K562 (cell line): ENCODE measurements around the gene NT5C1B. TPM values are rescaled to one million over a fixed set of nuclear protein-coding genes. Genes with fewer than 3 reads are reported as not detected.

ENCODE experiments used
- ATAC-seq: fragments of 200-7000 bp; cut with Tn5 transposase; 3 replicates; pipeline ENCODE4 v1.9.1; 2020; ENCODE audit warnings: moderate library complexity
- BruUV-seq: library from RNA; stranded (reverse); fragments of 400-500 nt; replicated peaks from 2 replicates; lab custom pipeline; 2021; lab: Mats Ljungman, UMichigan
- CTCF ChIA-PET: fragments of 300-600 bp; formaldehyde crosslinking; extraction: SDS; loops from one replicate; lab custom pipeline; 2021; ENCODE audit warnings: low intra/inter-chr PET ratio; lab: Yijun Ruan, JAX
- POLR2A ChIA-PET: fragments of 300-600, 350-650 bp; sonication (Branson Sonifier 250); formaldehyde crosslinking; extraction: SDS; loops from one replicate; lab custom pipeline; 2021; ENCODE audit warnings: antibody characterized with exemption, inconsistent platforms; lab: Yijun Ruan, JAX
- DNase-seq, 4 experiments: peaks; one replicate each; pipeline versions ENCODE4 v3.0.0 to v3.0.0-alpha.2; 2011 to 2018; ENCODE audit warnings: low spot score in 3 of 4, mixed read lengths in 3 of 4; ENCODE audit errors: extremely low read depth in 1 of 4
- FAIRE-seq: peaks from 2 replicates; lab custom pipeline; 2011; peaks lifted over from hg19 to GRCh38; lab: Jason Lieb, UNC
- H2AFZ ChIP-seq: 2 replicates; pipeline ENCODE4 v1.6.0; 2011; ENCODE audit warnings: low read depth, low read length, control low read depth, inconsistent platforms
- H3K27ac ChIP-seq: fragments of 200-600 bp; 3 replicates; pipeline ENCODE4 v1.8.0; 2011; ENCODE audit warnings: low read depth, mild to moderate bottlenecking, control low read depth, inconsistent platforms, low read length, moderate library complexity, mixed read lengths; ENCODE audit errors: extremely low read depth
- H3K27me3 ChIP-seq, 2 experiments: fragments of 300-600 bp in 1 of 2; 2 replicates in 1 of 2; 3 replicates in 1 of 2; pipeline versions ENCODE4 v1.6.0 to v1.8.0; 2011; ENCODE audit warnings: inconsistent platforms in 2 of 2, low read length in 2 of 2, mild to moderate bottlenecking in 1 of 2, mixed read lengths in 1 of 2, moderate library complexity in 1 of 2; ENCODE audit not compliant: control insufficient read depth in 2 of 2, insufficient read depth in 2 of 2
- H3K36me3 ChIP-seq: fragments of 300-600 bp; 3 replicates; pipeline ENCODE4 v1.8.0; 2011; ENCODE audit warnings: mild to moderate bottlenecking, low read length, inconsistent platforms; ENCODE audit not compliant: control insufficient read depth, insufficient read depth
- H3K4me1 ChIP-seq, 2 experiments: fragments of 200-600 bp in 1 of 2; replicated peaks in 1 of 2; 2 replicates in 1 of 2; 3 replicates in 1 of 2; pipeline versions ENCODE4 v1.5.1 to v1.8.0; 2011; ENCODE audit warnings: inconsistent platforms in 2 of 2, low read length in 2 of 2, mild to moderate bottlenecking in 1 of 2, mixed read lengths in 1 of 2, moderate library complexity in 1 of 2; ENCODE audit not compliant: control insufficient read depth in 2 of 2, insufficient read depth in 2 of 2
- H3K4me2 ChIP-seq: 2 replicates; pipeline ENCODE4 v1.6.1; 2011; ENCODE audit warnings: low read length, control low read depth, inconsistent platforms, mixed read lengths; ENCODE audit not compliant: insufficient read depth
- H3K4me3 ChIP-seq: fragments of 200-600 bp; sonication (generic), shearing (Covaris generic); 2 replicates; pipeline ENCODE4 v1.5.1; 2016; ENCODE audit warnings: control low read depth, inconsistent platforms
- H3K79me2 ChIP-seq: fragments of 200-600 bp; 3 replicates; pipeline ENCODE4 v1.8.0; 2011; ENCODE audit warnings: low read length, inconsistent platforms; ENCODE audit not compliant: control insufficient read depth, insufficient read depth
- H3K9ac ChIP-seq, 2 experiments: 2 replicates each; pipeline versions ENCODE4 v1.6.0 to v1.6.1; 2011; ENCODE audit warnings: low read depth in 2 of 2, low read length in 2 of 2, control low read depth in 1 of 2, inconsistent platforms in 1 of 2, mild to moderate bottlenecking in 1 of 2, mixed read lengths in 1 of 2; ENCODE audit not compliant: insufficient read depth in 1 of 2
- H3K9me1 ChIP-seq: one replicate; pipeline ENCODE4 v1.6.0; 2011; ENCODE audit warnings: inconsistent platforms, mild to moderate bottlenecking, low read length, moderate library complexity; ENCODE audit not compliant: control insufficient read depth, insufficient read depth
- H3K9me3 ChIP-seq: replicated peaks from 2 replicates; pipeline ENCODE4 v1.5.1; 2011; ENCODE audit warnings: low read depth, low read length, inconsistent platforms; ENCODE audit not compliant: control insufficient read depth, insufficient read depth
- H4K20me1 ChIP-seq: replicated peaks from 2 replicates; pipeline ENCODE4 v1.6.1; 2011; ENCODE audit warnings: low read length, inconsistent platforms, mixed read lengths; ENCODE audit not compliant: control insufficient read depth, insufficient read depth
- BACH1 ChIP-seq: fragments of 200-800 bp; sonication (Bioruptor generic); IDR thresholded peaks from 2 replicates; pipeline ENCODE4 v1.6.1; 2016; ENCODE audit warnings: missing genetic modification characterization, missing compliant biosample characterization
- DDX20 ChIP-seq: fragments of 450-650 bp; IDR thresholded peaks from 2 replicates; pipeline ENCODE4 v1.6.1; 2016; ENCODE audit warnings: missing genetic modification characterization, low read depth, mild to moderate bottlenecking, missing compliant biosample characterization, moderate library complexity
- HDAC8 ChIP-seq: fragments of 450-650 bp; IDR thresholded peaks from 2 replicates; pipeline ENCODE4 v1.6.1; 2016; ENCODE audit warnings: mild to moderate bottlenecking, missing genetic modification characterization, moderate library complexity, missing compliant biosample characterization
- PTRF ChIP-seq: fragments of 450-650 bp; IDR thresholded peaks from 2 replicates; pipeline ENCODE4 v1.6.1; 2016; ENCODE audit warnings: mild to moderate bottlenecking, missing genetic modification characterization, missing compliant biosample characterization
- SMARCC2 ChIP-seq: fragments of 450-650 bp; IDR thresholded peaks from 2 replicates; pipeline ENCODE4 v1.6.1; 2017; ENCODE audit warnings: antibody characterized with exemption, moderate library complexity, mild to moderate bottlenecking, low read depth
- SUPT5H ChIP-seq: fragments of 450-650 bp; IDR thresholded peaks from 2 replicates; pipeline ENCODE4 v1.6.1; 2016
- ZNF217 ChIP-seq: sonication (generic); formaldehyde crosslinking; IDR thresholded peaks from 2 replicates; pipeline ENCODE4 v1.8.0; 2022; ENCODE audit warnings: mild to moderate bottlenecking, missing genetic modification reagents
- ZNF263 ChIP-seq: sonication (generic); formaldehyde crosslinking; IDR thresholded peaks from 2 replicates; pipeline ENCODE4 v1.8.0; 2022; ENCODE audit warnings: mild to moderate bottlenecking, missing genetic modification reagents, borderline replicate concordance
- WGBS: fragments of 100-300 bp; shearing (Covaris generic); methylation state at CpG from one replicate; pipeline ENCODE4 v1.1.6; 2016; ENCODE audit warnings: low coverage, mixed read lengths; ENCODE audit not compliant: insufficient coverage; ENCODE audit errors: missing lambda C conversion rate; 5-methylcytosine and 5-hydroxymethylcytosine counted together
- in situ Hi-C: fragments of 300-500 bp; cut with MboI; formaldehyde crosslinking; loops from 4 replicates; pipeline ENCODE4 v1.15.0; 2018; ENCODE audit warnings: inconsistent platforms, mixed read lengths
- intact Hi-C: fragments of 100-400 bp; cut with micrococcal nuclease; formaldehyde crosslinking; loops from 2 replicates; pipeline ENCODE4 v1.14.2; 2022
- polyA plus RNA-seq, 8 experiments: library from polyadenylated mRNA; depleted of rRNA in 4 of 8; stranded (reverse) in 5 of 8; unstranded in 3 of 8; fragments of >200 nt; fragmentation: Nextera tagmentation in 2 of 8; fragmentation: Illumina TruSeq in 1 of 8; extraction: Ambion mirVana in 2 of 8; extraction: Trizol in 1 of 8; gene quantifications; 2 replicates each; pipeline versions ENCODE4 v1.2.1 to v1.2.3, GENCODE V29; 2011 to 2014; ENCODE audit warnings: inconsistent platforms in 1 of 8, missing spikeins in 1 of 8
- total RNA-seq, 7 experiments: library from RNA; depleted of rRNA in 6 of 7; stranded (reverse); fragments of >200 nt in 6 of 7; fragmentation: Illumina TruSeq in 2 of 7; extraction: Trizol in 2 of 7; gene quantifications; 2 replicates each; pipeline versions ENCODE4 v1.2.1 to v1.2.3, GENCODE V29; 2011 to 2021; ENCODE audit warnings: low replicate concordance in 1 of 7
- TF ChIP-seq, protein P1 (sequence below): fragments of 450-650 bp; IDR thresholded peaks from 2 replicates; pipeline ENCODE4 v1.6.1; 2016; ENCODE audit warnings: borderline replicate concordance
- TF ChIP-seq, protein P2 (sequence below): fragments of 250-450 bp; sonication (Bioruptor Pico); IDR thresholded peaks from 2 replicates; pipeline ENCODE4 v1.9.0; 2021; ENCODE audit warnings: mild to moderate bottlenecking, inconsistent platforms

The NT5C1B gene
- total and polyA plus RNA-seq, 9 of the 15 experiments (the other 6 are each of a cell fraction or from before 2014, with no cell fraction given) = 0.07 TPM; not detected in 8

DNA sequence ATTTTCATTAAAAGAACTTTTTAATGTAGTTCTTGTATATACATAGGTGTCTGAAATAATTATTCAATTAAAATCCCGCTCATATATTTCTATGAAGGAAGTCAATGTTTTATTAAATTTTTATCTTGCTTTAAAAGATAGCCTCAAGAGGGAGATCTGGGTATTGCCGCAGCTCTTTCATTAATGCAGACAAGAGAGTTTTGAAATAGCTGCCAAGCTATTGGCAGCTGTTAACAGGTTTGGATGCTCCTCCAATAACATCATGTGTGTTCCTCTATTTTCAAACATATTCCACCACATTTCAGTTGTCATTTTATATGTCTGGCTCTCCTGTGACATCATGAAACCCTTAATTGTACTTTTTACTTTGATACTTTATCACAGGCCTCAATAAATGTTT is 12.9 kb upstream of the NT5C1B start (continued):
- no peak for TF ChIP-seq HDAC8 (tag)
- TF ChIP-seq, all 486 proteins: peak for 0

DNA sequence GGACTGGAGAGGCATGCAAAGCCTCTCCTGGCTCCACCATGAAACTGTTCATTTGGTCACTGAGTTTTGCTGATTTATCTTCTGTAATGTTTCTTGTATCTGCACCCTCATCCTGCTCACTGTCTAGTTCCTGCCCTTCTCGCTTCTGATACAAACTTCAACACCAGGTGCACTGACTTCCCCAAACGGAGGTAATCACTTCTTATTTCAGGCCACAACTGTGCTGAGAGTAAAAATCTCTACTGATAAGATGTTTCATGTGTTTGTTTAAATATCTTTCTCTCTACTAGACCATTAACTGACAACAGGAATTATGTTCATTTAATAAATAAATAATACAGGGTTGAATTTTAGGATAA is 10.9 kb upstream of the NT5C1B start:
- Histone ChIP-seq H3K4me3 (no peak overlapping the region), H4K20me1 (no peaks in the 10 kb centered on the region), H3K9me3 (no peaks in the 10 kb centered on the region), H3K9me1 (no peaks in the 10 kb centered on the region), H3K27me3 (no peaks in the 10 kb centered on the region), H2AFZ (no peak overlapping the region), H3K4me1 (no peaks in the 10 kb centered on the region), H3K9ac (no peak overlapping the region), H3K36me3 (no peaks in the 10 kb centered on the region), H3K4me2 (no peak overlapping the region)
- DNase-seq (no peak), ATAC-seq (no peak)
- ChIA-PET POLR2A (no interaction called here), CTCF (no interaction called here)
- no TSS peak for BruUV-seq
- intact Hi-C loops (no loop called here), in situ Hi-C loops (no loop called here)
- 0% methylated on average over 2 of the region's 2 CpGs for WGBS
- TF ChIP-seq SMARCC2 (no peak), PTRF (tag) (no peak), ZNF217 (CRISPR knock-in tag) (no peak), ZNF263 (CRISPR knock-in tag) (no peak), DDX20 (no peak), SUPT5H (no peak), BACH1 (no peak)
- TF ChIP-seq, protein P1, sequence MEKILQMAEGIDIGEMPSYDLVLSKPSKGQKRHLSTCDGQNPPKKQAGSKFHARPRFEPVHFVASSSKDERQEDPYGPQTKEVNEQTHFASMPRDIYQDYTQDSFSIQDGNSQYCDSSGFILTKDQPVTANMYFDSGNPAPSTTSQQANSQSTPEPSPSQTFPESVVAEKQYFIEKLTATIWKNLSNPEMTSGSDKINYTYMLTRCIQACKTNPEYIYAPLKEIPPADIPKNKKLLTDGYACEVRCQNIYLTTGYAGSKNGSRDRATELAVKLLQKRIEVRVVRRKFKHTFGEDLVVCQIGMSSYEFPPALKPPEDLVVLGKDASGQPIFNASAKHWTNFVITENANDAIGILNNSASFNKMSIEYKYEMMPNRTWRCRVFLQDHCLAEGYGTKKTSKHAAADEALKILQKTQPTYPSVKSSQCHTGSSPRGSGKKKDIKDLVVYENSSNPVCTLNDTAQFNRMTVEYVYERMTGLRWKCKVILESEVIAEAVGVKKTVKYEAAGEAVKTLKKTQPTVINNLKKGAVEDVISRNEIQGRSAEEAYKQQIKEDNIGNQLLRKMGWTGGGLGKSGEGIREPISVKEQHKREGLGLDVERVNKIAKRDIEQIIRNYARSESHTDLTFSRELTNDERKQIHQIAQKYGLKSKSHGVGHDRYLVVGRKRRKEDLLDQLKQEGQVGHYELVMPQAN = no peak
- TF ChIP-seq, protein P2, sequence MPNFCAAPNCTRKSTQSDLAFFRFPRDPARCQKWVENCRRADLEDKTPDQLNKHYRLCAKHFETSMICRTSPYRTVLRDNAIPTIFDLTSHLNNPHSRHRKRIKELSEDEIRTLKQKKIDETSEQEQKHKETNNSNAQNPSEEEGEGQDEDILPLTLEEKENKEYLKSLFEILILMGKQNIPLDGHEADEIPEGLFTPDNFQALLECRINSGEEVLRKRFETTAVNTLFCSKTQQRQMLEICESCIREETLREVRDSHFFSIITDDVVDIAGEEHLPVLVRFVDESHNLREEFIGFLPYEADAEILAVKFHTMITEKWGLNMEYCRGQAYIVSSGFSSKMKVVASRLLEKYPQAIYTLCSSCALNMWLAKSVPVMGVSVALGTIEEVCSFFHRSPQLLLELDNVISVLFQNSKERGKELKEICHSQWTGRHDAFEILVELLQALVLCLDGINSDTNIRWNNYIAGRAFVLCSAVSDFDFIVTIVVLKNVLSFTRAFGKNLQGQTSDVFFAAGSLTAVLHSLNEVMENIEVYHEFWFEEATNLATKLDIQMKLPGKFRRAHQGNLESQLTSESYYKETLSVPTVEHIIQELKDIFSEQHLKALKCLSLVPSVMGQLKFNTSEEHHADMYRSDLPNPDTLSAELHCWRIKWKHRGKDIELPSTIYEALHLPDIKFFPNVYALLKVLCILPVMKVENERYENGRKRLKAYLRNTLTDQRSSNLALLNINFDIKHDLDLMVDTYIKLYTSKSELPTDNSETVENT (CRISPR knock-in tag) = no peak
- TF ChIP-seq, all 486 proteins: peak for 0
- Histone ChIP-seq H3K27ac (no peak overlapping the region), H3K79me2 (no peaks in the 10 kb centered on the region)
- FAIRE-seq = no peak
